GM19240 (cell line): Measurements from ENCODE around the gene ANKRD44.

Experiments used
- DNase-seq: peaks from one replicate; pipeline ENCODE4 v3.0.0; 2011; ENCODE audit warnings: low spot score; ENCODE audit not compliant: insufficient read length

ANKRD44 gene

DNA sequence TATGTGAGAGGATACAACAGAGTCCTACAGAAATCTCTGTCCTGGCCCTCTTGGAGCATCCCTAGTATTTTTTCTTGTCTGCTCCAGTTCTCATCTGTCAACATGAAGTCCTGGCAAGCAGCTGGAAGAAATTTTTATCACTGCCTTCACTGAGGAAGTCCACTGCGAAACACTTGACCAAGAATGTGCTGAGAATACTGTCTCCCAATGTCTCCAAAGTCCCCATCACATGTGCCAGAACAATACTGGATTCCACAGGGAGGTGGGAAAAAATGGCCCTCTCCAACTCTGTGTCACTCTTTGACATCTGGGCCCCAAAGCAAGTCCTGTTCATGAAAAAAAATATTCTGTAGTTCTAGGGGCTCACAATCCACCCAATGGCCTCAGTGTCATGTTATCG lies 351.3 kb downstream of the ANKRD44 start:
- no peak for DNase-seq

DNA sequence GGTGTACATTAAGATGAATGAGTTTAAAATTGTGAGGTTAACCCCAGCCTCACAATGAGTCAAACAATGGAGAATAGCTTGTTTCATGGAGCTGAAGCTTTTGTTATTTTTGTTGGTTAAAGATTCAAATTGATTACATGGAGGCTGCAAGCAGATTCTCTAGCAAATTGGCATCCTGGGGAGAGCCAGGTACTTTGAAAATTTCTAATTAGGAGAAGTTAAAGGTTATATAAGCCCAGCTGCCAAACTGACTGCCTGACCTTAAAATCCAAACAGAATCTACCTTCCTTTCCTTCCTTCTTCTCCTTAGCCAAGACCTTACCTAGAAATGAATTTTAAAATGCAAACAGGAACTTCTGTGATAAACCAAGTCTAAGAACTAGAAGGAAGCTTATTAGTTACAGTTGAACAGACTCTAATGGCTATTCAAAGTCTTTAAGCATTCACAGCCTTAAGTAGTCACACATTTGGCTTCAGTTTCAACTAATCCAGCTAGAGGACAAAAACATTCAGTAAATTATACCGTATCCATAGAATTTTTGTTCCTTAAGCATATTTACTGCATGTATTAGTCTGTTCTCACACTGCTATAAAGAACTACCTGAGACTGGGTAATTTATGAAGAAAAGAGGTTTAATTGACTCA lies 352.6 kb downstream of the ANKRD44 start:
- no peak for DNase-seq

DNA sequence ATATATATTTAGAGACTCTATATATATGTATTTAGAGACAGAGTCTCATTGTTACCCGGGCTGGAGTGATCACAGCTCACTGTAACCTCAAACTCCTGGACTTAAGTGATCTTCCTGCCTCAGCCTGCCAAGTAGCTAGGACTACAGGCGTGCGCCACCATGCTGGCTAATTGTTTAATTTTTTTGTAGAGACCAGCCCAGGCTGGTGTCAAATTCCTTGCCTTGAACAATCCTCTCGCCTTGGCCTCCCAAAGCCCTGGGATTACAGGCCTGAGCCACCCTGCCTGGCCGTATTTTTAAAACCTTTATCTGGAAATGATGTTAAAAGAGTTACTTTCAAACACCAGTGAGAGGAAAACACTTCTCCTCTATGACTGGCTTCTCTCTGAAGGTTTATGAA lies 353.1 kb downstream of the ANKRD44 start:
- no peak for DNase-seq

- no peak for DNase-seq
These were observed 354.5 kb downstream of the ANKRD44 start for GRCh38 chr2:196956069-196956468.

DNA sequence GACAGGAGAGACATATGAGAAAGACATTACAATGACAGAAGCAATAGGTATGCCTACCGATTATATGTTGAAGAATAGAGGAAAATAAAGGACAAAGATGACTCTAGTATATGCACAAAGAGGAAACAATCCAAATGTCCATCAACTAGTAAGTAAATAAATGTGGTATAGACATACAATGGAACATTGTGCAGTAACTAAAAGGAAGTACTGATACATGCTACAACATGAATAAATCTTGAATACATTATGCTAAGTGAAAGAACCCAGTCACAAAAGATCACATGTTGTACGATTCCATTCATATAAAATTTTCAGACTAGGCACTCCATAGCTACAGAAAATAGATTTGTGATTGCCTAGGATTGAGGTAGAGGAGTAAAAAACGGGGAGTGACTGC lies 355.5 kb downstream of the ANKRD44 start:
- no peak for DNase-seq

DNA sequence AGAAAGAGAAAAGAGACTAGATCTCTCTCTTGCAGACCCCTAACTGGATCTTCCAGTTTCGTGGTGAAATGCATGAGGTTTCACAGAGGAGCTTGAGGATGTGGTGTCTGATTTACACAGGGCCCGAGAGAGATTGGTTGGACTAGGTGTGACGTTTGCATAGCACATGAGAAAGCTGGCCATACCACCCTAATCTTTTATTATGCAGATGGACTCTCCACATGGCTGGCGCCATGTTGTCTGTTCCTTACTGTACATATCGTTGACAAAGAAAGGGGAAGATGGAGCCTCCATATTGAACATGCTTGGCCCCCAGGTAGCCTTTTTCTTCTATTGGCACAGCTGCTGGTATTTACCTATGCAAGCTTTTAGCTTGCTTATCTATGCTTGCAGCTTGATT lies 356.6 kb downstream of the ANKRD44 start:
- DNase-seq = no peak

DNA sequence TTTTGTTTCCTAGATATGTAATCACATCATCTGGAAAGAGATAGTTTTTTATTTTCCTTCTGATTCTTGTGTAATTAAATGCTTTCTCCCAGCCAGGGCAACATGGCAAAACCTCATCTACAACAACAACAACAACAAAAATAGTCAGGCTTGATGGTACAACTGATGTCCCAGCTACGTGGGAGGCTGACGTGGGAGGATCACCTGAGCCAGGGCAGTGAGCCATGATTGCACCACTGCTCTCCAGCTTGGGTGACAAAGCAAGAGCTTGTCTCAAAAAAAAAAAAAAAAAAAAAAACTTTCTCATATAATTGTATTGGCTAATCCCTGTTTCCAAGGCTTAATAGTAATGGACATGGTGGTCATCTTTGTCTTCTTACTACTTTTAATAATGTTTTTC lies 357.6 kb downstream of the ANKRD44 start:
- DNase-seq = no peak

GRCh38 chr2:196951973-196952372 lies 358.6 kb downstream of the ANKRD44 start:
- DNase-seq = no peak

GRCh38 chr2:196949116-196949515 lies 361.5 kb downstream of the ANKRD44 start:
- no peak for DNase-seq

DNA sequence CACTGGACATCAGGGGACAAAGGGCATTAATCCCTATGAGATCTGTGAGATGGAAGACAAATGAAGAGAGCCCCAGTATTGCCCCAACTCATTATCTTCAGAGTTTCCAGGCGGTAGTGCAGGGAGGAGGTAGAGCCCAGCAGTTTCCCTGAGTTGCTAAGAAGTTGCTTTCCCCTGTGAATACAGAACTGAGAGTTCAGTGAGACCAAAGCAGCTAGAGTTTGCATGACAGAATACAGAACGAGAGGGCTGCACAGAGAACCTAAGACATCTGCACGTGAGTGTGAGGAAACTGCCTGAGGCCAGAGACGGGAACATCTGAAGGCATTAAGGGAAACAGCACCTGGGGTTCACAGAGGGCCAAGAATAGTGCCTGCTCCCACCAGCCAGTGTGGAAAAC lies 366.0 kb downstream of the ANKRD44 start:
- DNase-seq = peak; percentile 18

DNA sequence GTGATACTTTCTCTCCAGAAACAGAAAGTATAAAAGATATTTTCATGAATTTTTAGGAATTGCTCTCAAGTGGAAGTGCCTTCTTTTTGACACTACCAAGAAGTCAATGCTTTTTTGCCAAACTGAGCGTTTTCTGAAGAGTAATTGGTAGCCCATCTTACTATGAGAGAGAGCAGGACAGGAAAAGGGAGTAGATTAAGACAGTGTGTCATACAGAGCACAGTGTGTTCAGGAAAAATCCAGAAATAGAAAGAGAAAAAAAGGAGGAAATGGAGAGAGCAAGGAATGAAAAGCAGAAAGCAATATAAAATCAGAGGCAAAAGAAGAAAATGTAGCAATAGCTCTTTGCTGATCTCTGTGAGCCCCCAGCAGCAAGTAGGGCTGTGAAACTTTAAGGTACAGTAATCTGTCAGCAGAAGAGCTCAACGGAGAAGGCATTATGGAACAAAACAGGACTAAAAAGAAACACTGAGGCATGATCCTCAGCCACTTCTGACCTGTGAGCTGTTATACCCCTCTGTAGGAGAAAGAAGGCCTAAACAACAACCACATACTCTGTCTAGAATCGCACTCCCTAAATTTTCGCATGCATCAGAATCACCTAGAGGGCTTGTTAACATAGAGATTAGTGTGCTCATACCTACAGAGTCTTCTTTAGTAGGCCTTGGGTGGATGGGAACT lies 369.0 kb downstream of the ANKRD44 start:
- no peak for DNase-seq

GRCh38 chr2:196939371-196939770 lies 371.2 kb downstream of the ANKRD44 start:
- no peak for DNase-seq
